NT2/D1 (cell line): ENCODE measurements around the gene ABHD10.
A peak's percentile ranks its signal among the peaks of the same experiment; 100 is the strongest.

Experiments used
- DNase-seq: peaks from one replicate; pipeline ENCODE4 v3.0.0-alpha.2; 2011; ENCODE audit warnings: low read depth, low spot score
- H3K27me3 ChIP-seq: 2 replicates; pipeline ENCODE4 v1.6.0; 2011; ENCODE audit warnings: mild to moderate bottlenecking; ENCODE audit not compliant: insufficient read length, insufficient read depth
- H3K36me3 ChIP-seq: 2 replicates; pipeline ENCODE4 v1.6.1; 2011; ENCODE audit warnings: mild to moderate bottlenecking, low read length, mixed read lengths; ENCODE audit not compliant: insufficient read depth, insufficient read length
- H3K4me1 ChIP-seq: 2 replicates; pipeline ENCODE4 v1.5.1; 2011; ENCODE audit not compliant: insufficient read depth, insufficient read length
- H3K4me3 ChIP-seq: 2 replicates; pipeline ENCODE4 v1.5.1; 2011; ENCODE audit warnings: low read depth; ENCODE audit not compliant: insufficient read length
- H3K9ac ChIP-seq: 2 replicates; pipeline ENCODE4 v1.6.0; 2011; ENCODE audit warnings: low read depth; ENCODE audit not compliant: insufficient read length
- H3K9me3 ChIP-seq: 2 replicates; pipeline ENCODE4 v1.5.1; 2011; ENCODE audit warnings: mild to moderate bottlenecking, low read length; ENCODE audit not compliant: insufficient read depth
- SUZ12 ChIP-seq: IDR thresholded peaks from 2 replicates; pipeline ENCODE4 v1.6.1; 2011; ENCODE audit not compliant: insufficient read length, insufficient read depth; ENCODE audit errors: extremely low read depth
- YY1 ChIP-seq: IDR thresholded peaks from 2 replicates; pipeline ENCODE4 v1.6.1; 2011; ENCODE audit not compliant: insufficient read length, insufficient read depth
- ZNF274 ChIP-seq: IDR thresholded peaks from 2 replicates; pipeline ENCODE4 v1.6.1; 2011; ENCODE audit warnings: mild to moderate bottlenecking, low read depth, low read length

Gene ABHD10

GRCh38 chr3:111978583-111979433 lies at the start of gene ABHD10:
TSS of gene ABHD10 (plus strand) at chr3:111979026. CDS start at chr3:111979062, 36 bp downstream.
- TF ChIP-seq YY1 (peak; percentile 53), SUZ12 (no peak)
- H3K4me3 ChIP-seq: peak within 1 kb of the TSS; percentile 91
- DNase-seq: peak; percentile 82
- H3K27me3 ChIP-seq: no peaks in the 10 kb centered on the region
- no peaks in the 10 kb centered on the region for H3K9me3 ChIP-seq
- H3K9ac ChIP-seq: peak within 1 kb of the TSS; percentile 89
- H3K36me3 ChIP-seq: peaks cover 28% of the 10 kb centered on the region
- no peaks in the 10 kb centered on the region for H3K4me1 ChIP-seq

- Histone ChIP-seq H3K27me3 (no peaks in the 10 kb centered on the region), H3K4me3 (no peak overlapping the region), H3K9me3 (no peaks in the 10 kb centered on the region; the same call in 1 of the 2 replicates), H3K36me3 (peaks cover 36% of the 10 kb centered on the region), H3K4me1 (no peaks in the 10 kb centered on the region), H3K9ac (no peak overlapping the region)
- TF ChIP-seq YY1: no peak
- no peak for TF ChIP-seq SUZ12
- TF ChIP-seq ZNF274: no peak
- DNase-seq: no peak
These were observed 49.3 kb upstream of the ABHD10 start for GRCh38 chr3:111929484-111929883.

- no peak overlapping the region for H3K9ac ChIP-seq
- no peak for DNase-seq
These were observed 45.9 kb upstream of the ABHD10 start for GRCh38 chr3:111932946-111933345.

GRCh38 chr3:111936191-111936841 lies 42.5 kb upstream of the ABHD10 start:
- no peaks in the 10 kb centered on the region; the same call in 1 of the 2 replicates for H3K9me3 ChIP-seq
- H3K9ac ChIP-seq: no peak overlapping the region
- H3K27me3 ChIP-seq: no peaks in the 10 kb centered on the region
- TF ChIP-seq YY1 (no peak), ZNF274 (no peak), SUZ12 (no peak)
- DNase-seq: no peak
- peaks cover 40% of the 10 kb centered on the region for H3K36me3 ChIP-seq
- no peak overlapping the region for H3K4me3 ChIP-seq
- no peaks in the 10 kb centered on the region for H3K4me1 ChIP-seq

More at GRCh38 chr3:111932946-111933345, 45.9 kb upstream of the ABHD10 start:
- no peaks in the 10 kb centered on the region for H3K4me1 ChIP-seq
- no peaks in the 10 kb centered on the region; the same call in 1 of the 2 replicates for H3K9me3 ChIP-seq
- no peaks in the 10 kb centered on the region for H3K27me3 ChIP-seq
- peaks cover 19% of the 10 kb centered on the region for H3K36me3 ChIP-seq
- H3K4me3 ChIP-seq: no peak overlapping the region
- TF ChIP-seq SUZ12: no peak
- TF ChIP-seq YY1: no peak

- H3K36me3 ChIP-seq: peaks cover 40% of the 10 kb centered on the region
- DNase-seq: no peak
- H3K4me3 ChIP-seq: no peak overlapping the region
- no peaks in the 10 kb centered on the region; the same call in 1 of the 2 replicates for H3K9me3 ChIP-seq
- H3K9ac ChIP-seq: no peak overlapping the region
- TF ChIP-seq ZNF274 (no peak), YY1 (no peak), SUZ12 (no peak)
- no peaks in the 10 kb centered on the region for H3K4me1 ChIP-seq
- no peaks in the 10 kb centered on the region for H3K27me3 ChIP-seq
These were observed 41.9 kb upstream of the ABHD10 start for GRCh38 chr3:111936967-111937366.

GRCh38 chr3:111937871-111938270 lies 41.0 kb upstream of the ABHD10 start:
- Histone ChIP-seq H3K4me1 (no peaks in the 10 kb centered on the region), H3K9ac (no peak overlapping the region), H3K27me3 (no peaks in the 10 kb centered on the region), H3K36me3 (peaks cover 42% of the 10 kb centered on the region), H3K4me3 (no peak overlapping the region), H3K9me3 (no peaks in the 10 kb centered on the region; the same call in 1 of the 2 replicates)
- DNase-seq: no peak
- TF ChIP-seq YY1: no peak

GRCh38 chr3:111939873-111940272 lies 39.0 kb upstream of the ABHD10 start:
- H3K36me3 ChIP-seq: peaks cover 42% of the 10 kb centered on the region
- H3K9ac ChIP-seq: no peak overlapping the region
- DNase-seq: no peak
- H3K9me3 ChIP-seq: no peaks in the 10 kb centered on the region
- H3K4me3 ChIP-seq: no peak overlapping the region
- H3K27me3 ChIP-seq: no peaks in the 10 kb centered on the region
- H3K4me1 ChIP-seq: no peaks in the 10 kb centered on the region
- TF ChIP-seq SUZ12: no peak
- no peak for TF ChIP-seq YY1
- TF ChIP-seq ZNF274: no peak
